Caco-2 (cell line): Measurements from ENCODE around the gene CDC42SE2. TPM values are rescaled to one million over a fixed set of nuclear protein-coding genes. Genes with fewer than 3 reads are reported as not detected.

ENCODE experiments used
- Bru-seq: library from RNA; stranded (reverse); fragments of 400-500 nt; gene quantifications from one replicate; lab custom pipeline; 2021; lab: Mats Ljungman, UMichigan
- BruChase-seq, 2 experiments: library from RNA; stranded (reverse); fragments of 400-500 nt; gene quantifications; one replicate each; lab custom pipeline; 2021; lab: Mats Ljungman, UMichigan
- BruUV-seq: library from RNA; stranded (reverse); fragments of 400-500 nt; replicated peaks from 2 replicates; lab custom pipeline; 2021; lab: Mats Ljungman, UMichigan
- CTCF ChIA-PET: fragments of 300-600 bp; sonication (Branson Sonifier 250); formaldehyde crosslinking; loops from one replicate; lab custom pipeline; 2022; ENCODE audit warnings: antibody characterized with exemption; lab: Charles Lee
- POLR2A ChIA-PET: fragments of 300-600 bp; sonication (Branson Sonifier 250); formaldehyde crosslinking; loops from one replicate; lab custom pipeline; 2022; ENCODE audit warnings: antibody characterized with exemption; lab: Charles Lee
- DNase-seq, 2 experiments: peaks; one replicate each; pipeline versions ENCODE4 v3.0.0 to v3.0.0-alpha.2; 2020 to 2022
- H3K27me3 ChIP-seq: replicated peaks from 2 replicates; pipeline ENCODE4 v1.6.0; 2011; ENCODE audit warnings: low read length; ENCODE audit not compliant: control insufficient read depth, insufficient read depth
- H3K36me3 ChIP-seq: 2 replicates; pipeline ENCODE4 v1.5.1; 2011; ENCODE audit warnings: low read length; ENCODE audit not compliant: control insufficient read depth, insufficient read depth
- H3K4me1 ChIP-seq: fragments of 250-450 bp; sonication (Bioruptor Pico); 2 replicates; pipeline ENCODE4 v1.5.1; 2020; ENCODE audit warnings: mild to moderate bottlenecking
- H3K4me3 ChIP-seq: 2 replicates; pipeline ENCODE4 v1.5.1; 2011; ENCODE audit warnings: low read depth, mild to moderate bottlenecking, control low read depth, low read length
- H3K9me3 ChIP-seq: fragments of 250-450 bp; sonication (Bioruptor Pico); 2 replicates; pipeline ENCODE4 v1.5.1; 2020; ENCODE audit warnings: mild to moderate bottlenecking, moderate library complexity
- H3K27ac Mint-ChIP-seq: one replicate; pipeline ENCODE4 v1.8.0; 2022; ENCODE audit warnings: mixed read lengths; ENCODE audit not compliant: unreplicated experiment
- H3K27me3 Mint-ChIP-seq: one replicate; pipeline ENCODE4 v1.8.0; 2022; ENCODE audit warnings: mixed read lengths; ENCODE audit not compliant: insufficient read depth, unreplicated experiment
- H3K36me3 Mint-ChIP-seq: one replicate; pipeline ENCODE4 v1.8.0; 2022; ENCODE audit warnings: mild to moderate bottlenecking, mixed read lengths; ENCODE audit not compliant: insufficient read depth, unreplicated experiment
- H3K4me1 Mint-ChIP-seq: one replicate; pipeline ENCODE4 v1.8.0; 2022; ENCODE audit warnings: low read depth, mixed read lengths; ENCODE audit not compliant: unreplicated experiment
- H3K4me3 Mint-ChIP-seq: one replicate; pipeline ENCODE4 v1.8.0; 2022; ENCODE audit warnings: mild to moderate bottlenecking, moderate library complexity, mixed read lengths; ENCODE audit not compliant: unreplicated experiment
- H3K9me3 Mint-ChIP-seq: one replicate; pipeline ENCODE4 v1.8.0; 2022; ENCODE audit warnings: mixed read lengths; ENCODE audit not compliant: unreplicated experiment
- CTCF ChIP-seq, 2 experiments: fragments of 200-600 bp in 1 of 2; IDR thresholded peaks; 1 replicate in 1 of 2; 2 replicates in 1 of 2; pipeline versions ENCODE4 v1.5.1 to v1.8.0; 2011 to 2022; ENCODE audit warnings: antibody characterized with exemption in 1 of 2, control low read depth in 1 of 2, inconsistent platforms in 1 of 2, low read depth in 1 of 2, low read length in 1 of 2, mild to moderate bottlenecking in 1 of 2, moderate library complexity in 1 of 2; ENCODE audit not compliant: insufficient read depth in 1 of 2, severe bottlenecking in 1 of 2, unreplicated experiment in 1 of 2
- intact Hi-C: fragments of 100-400 bp; cut with micrococcal nuclease; formaldehyde crosslinking; loops from one replicate; pipeline ENCODE4 v1.10.0; 2022; ENCODE audit not compliant: unreplicated experiment
- long read RNA-seq: library from polyadenylated mRNA; stranded (forward); transcript quantifications from one replicate; pipeline ENCODE4 v2.0.0, GENCODE V29; 2022
- total RNA-seq: library from RNA; stranded (reverse); gene quantifications from 2 replicates; pipeline ENCODE4 v1.2.3, GENCODE V29; 2022

Gene CDC42SE2
- total RNA-seq (39.4 and 41.1 TPM in 2 replicates), Bru-seq, nascent RNA (percentile 84 among the genes with signal in this experiment), BruChase-seq, experiment 1, labeled RNA remaining after a 2-hour chase (percentile 79 among the genes with signal in this experiment), BruChase-seq, experiment 2, labeled RNA remaining after a 6-hour chase (percentile 81 among the genes with signal in this experiment)
- long read RNA-seq, transcript CDC42SE2-201 (6 exons, 3,591 nt), result major isoform, 7 of 91 reads
- long read RNA-seq, partial matches to known transcripts, result 1 of 91 reads
- long read RNA-seq, other reads (novel, unspliced or antisense), result 82 of 91 reads

- intact Hi-C loops, result loop anchor here (1.0 to 2.0 kb wide), 5 partner anchors 17 to 118 kb away; partner anchors contain the start of genes HINT1 and LYRM7
- no peaks in the 10 kb centered on the region for H3K27me3 Mint-ChIP-seq
- peak within 1 kb of the TSS; percentile 84 for H3K4me3 Mint-ChIP-seq
- H3K4me3 ChIP-seq, result peak within 1 kb of the TSS; percentile 100
- H3K36me3 ChIP-seq, result no peaks in the 10 kb centered on the region
- H3K4me1 ChIP-seq, result peaks cover 10% of the 10 kb centered on the region; the same call in 1 of the 2 replicates
- no peaks in the 10 kb centered on the region for H3K9me3 Mint-ChIP-seq
- no TSS peak for BruUV-seq
- peak within 1 kb of the TSS; percentile 79 for H3K27ac Mint-ChIP-seq
- H3K27me3 ChIP-seq, result no peaks in the 10 kb centered on the region
- TF ChIP-seq CTCF (IDR thresholded peaks at IDR 0.05; ENCODE audit: insufficient read depth in 1 of 2, low read depth in 1 of 2, low read length in 1 of 2, severe bottlenecking in 1 of 2, unreplicated experiment in 1 of 2), result no peak
- peaks cover 9% of the 10 kb centered on the region for H3K4me1 Mint-ChIP-seq
- peaks cover 6% of the 10 kb centered on the region for H3K36me3 Mint-ChIP-seq
- ChIA-PET POLR2A (interaction anchor here (0.6 to 1.0 kb wide), 5 partner anchors 22 to 755 kb away, joined by 3 to 9 read pairs (median 3); no protein-coding TSS in a partner anchor), CTCF (interaction anchor here (0.6 to 2.0 kb wide), 4 partner anchors 17 to 300 kb away, joined by 3 to 6 read pairs (median 3); no protein-coding TSS in a partner anchor)
- H3K9me3 ChIP-seq, result no peaks in the 10 kb centered on the region
- peak; percentile 78 to 90 for DNase-seq
Measured at GRCh38 chr5:131263648-131264450, at the start of gene CDC42SE2. TSS of gene CDC42SE2 (plus strand) at chr5:131264053. CDS start at chr5:131359494, 95,441 bp downstream.

DNA sequence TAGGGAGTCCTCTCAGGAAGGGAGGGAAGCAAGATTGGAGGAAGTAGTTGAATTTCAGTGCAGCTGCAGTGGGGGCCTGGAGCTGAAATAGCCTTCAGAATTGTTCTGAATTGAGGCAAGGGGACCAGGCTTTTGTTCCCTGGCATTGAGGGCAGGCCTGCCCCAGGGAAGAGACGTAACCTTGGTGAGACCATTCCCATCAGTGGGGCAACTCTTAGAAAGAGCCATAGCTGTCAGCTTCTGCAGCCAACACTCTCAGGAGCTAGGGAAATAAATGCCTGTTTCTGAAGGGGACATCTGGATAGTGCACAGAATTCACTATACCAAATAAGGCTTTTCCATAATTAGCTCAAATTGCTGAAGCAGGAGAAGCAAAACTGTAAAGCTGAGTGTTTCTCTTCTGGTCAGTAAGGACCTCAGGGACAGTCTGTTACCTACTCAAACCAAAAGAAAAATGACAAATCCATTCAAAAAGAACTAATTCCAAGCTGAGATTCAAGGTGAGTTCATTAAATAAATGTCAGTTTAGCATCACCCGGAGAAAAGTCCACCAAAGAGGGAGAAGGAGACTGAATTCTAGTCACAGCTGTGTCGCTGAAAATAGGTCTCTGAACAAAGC, 49.1 kb upstream of the CDC42SE2 start:
- no peaks in the 10 kb centered on the region for H3K9me3 Mint-ChIP-seq
- Histone ChIP-seq H3K4me3 (no peak overlapping the region), H3K4me1 (no peaks in the 10 kb centered on the region), H3K27me3 (no peaks in the 10 kb centered on the region), H3K9me3 (no peaks in the 10 kb centered on the region), H3K36me3 (no peaks in the 10 kb centered on the region)
- no peak for DNase-seq
- no peak for TF ChIP-seq CTCF (IDR thresholded peaks at IDR 0.05; ENCODE audit: insufficient read depth in 1 of 2, low read depth in 1 of 2, low read length in 1 of 2, severe bottlenecking in 1 of 2, unreplicated experiment in 1 of 2)
- no peaks in the 10 kb centered on the region for H3K27me3 Mint-ChIP-seq
- H3K4me3 Mint-ChIP-seq, result no peak overlapping the region
- intact Hi-C loops, result no loop called here
- no TSS peak for BruUV-seq
- no peak overlapping the region for H3K27ac Mint-ChIP-seq
- ChIA-PET CTCF (no interaction called here), POLR2A (no interaction called here)
- no peaks in the 10 kb centered on the region for H3K4me1 Mint-ChIP-seq
- H3K36me3 Mint-ChIP-seq, result no peaks in the 10 kb centered on the region

DNA sequence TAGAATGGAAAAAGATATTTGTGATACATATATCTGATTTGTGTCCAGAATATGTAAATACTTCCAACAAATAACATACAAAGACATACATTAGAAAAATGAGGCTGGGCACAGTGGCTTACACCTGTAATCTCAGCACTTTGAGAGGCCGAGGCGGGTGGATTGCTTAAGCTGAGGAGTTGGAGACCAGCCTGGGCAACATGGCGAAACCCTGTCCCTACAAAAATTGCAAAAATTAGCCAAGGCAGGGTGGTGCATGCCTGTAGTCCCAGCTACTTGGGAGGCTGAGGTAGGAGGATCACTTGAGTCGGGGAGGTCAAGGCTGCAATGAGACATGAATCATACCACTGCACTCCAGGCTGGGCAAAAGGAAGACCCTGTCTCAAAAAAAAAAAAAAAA, 46.1 kb upstream of the CDC42SE2 start:
- Histone ChIP-seq H3K4me1 (no peaks in the 10 kb centered on the region), H3K9me3 (no peaks in the 10 kb centered on the region), H3K4me3 (no peak overlapping the region), H3K27me3 (no peaks in the 10 kb centered on the region; the same call in 1 of the 2 replicates), H3K36me3 (no peaks in the 10 kb centered on the region)
- POLR2A ChIA-PET, result no interaction called here
- Mint-ChIP-seq H3K36me3 (no peaks in the 10 kb centered on the region), H3K9me3 (no peaks in the 10 kb centered on the region), H3K4me1 (no peaks in the 10 kb centered on the region), H3K27me3 (no peaks in the 10 kb centered on the region), H3K4me3 (no peak overlapping the region), H3K27ac (no peak overlapping the region)
- no peak for DNase-seq
- TF ChIP-seq CTCF (IDR thresholded peaks at IDR 0.05; ENCODE audit: insufficient read depth in 1 of 2, low read depth in 1 of 2, low read length in 1 of 2, severe bottlenecking in 1 of 2, unreplicated experiment in 1 of 2), result no peak
- no TSS peak for BruUV-seq
- CTCF ChIA-PET, result no interaction called here
- intact Hi-C loops, result no loop called here
